ENCODE data around the gene SERPING1.

Gene SERPING1

GRCh38 chr11:57599381-57599780 lies 1.9 kb downstream of the SERPING1 start:
- no peak overlapping the region for H3K27ac ChIP-seq (ENCODE audit: low read length)
- no peak overlapping the region for H2AFZ ChIP-seq (ENCODE audit: low read length)
- H3K36me3 ChIP-seq (replicated peaks; ENCODE audit: insufficient read depth, low read length): no peaks in the 10 kb centered on the region
- H3K27me3 ChIP-seq (replicated peaks; ENCODE audit: insufficient read depth, low read length): no peaks in the 10 kb centered on the region
- H4K20me1 ChIP-seq (ENCODE audit: insufficient read depth, low read length): no peaks in the 10 kb centered on the region
- TF ChIP-seq EZH2phosphoT487 (IDR thresholded peaks at IDR 0.05; ENCODE audit: low read length) (no peak), EZH2 (optimal IDR thresholded peaks at IDR 0.05; ENCODE audit: low read depth, low read length) (no peak), CTCF (IDR thresholded peaks at IDR 0.05; ENCODE audit: low read length) (no peak)
- no peaks in the 10 kb centered on the region for H3K79me2 ChIP-seq (ENCODE audit: low read length)
- H3K4me2 ChIP-seq (ENCODE audit: low read depth, low read length): no peak overlapping the region
- no peak overlapping the region for H3K4me3 ChIP-seq (ENCODE audit: low read length)
- DNase-seq: no peak
- H3K4me1 ChIP-seq (ENCODE audit: low read length): no peaks in the 10 kb centered on the region
- H3K9ac ChIP-seq (ENCODE audit: low read length): no peak overlapping the region
- H3K9me3 ChIP-seq (replicated peaks; ENCODE audit: insufficient read depth, low read length): no peaks in the 10 kb centered on the region
- no peaks in the 10 kb centered on the region for H3F3A ChIP-seq (ENCODE audit: insufficient read depth, low read length)
- no peaks in the 10 kb centered on the region for H3K9me2 ChIP-seq (replicated peaks; ENCODE audit: insufficient read depth, low read length)

GRCh38 chr11:57601297-57601696 lies 3.8 kb downstream of the SERPING1 start:
- H4K20me1 ChIP-seq (ENCODE audit: insufficient read depth, low read length): no peaks in the 10 kb centered on the region
- H3K9me3 ChIP-seq (replicated peaks; ENCODE audit: insufficient read depth, low read length): no peaks in the 10 kb centered on the region
- no peak overlapping the region for H2AFZ ChIP-seq (ENCODE audit: low read length)
- H3K27me3 ChIP-seq (replicated peaks; ENCODE audit: insufficient read depth, low read length): no peaks in the 10 kb centered on the region
- no peak overlapping the region for H3K9ac ChIP-seq (ENCODE audit: low read length)
- no peaks in the 10 kb centered on the region for H3F3A ChIP-seq (ENCODE audit: insufficient read depth, low read length)
- no peaks in the 10 kb centered on the region for H3K79me2 ChIP-seq (ENCODE audit: low read length)
- H3K4me2 ChIP-seq (ENCODE audit: low read depth, low read length): no peak overlapping the region
- no peaks in the 10 kb centered on the region for H3K36me3 ChIP-seq (replicated peaks; ENCODE audit: insufficient read depth, low read length)
- TF ChIP-seq EZH2 (optimal IDR thresholded peaks at IDR 0.05; ENCODE audit: low read depth, low read length) (no peak), EZH2phosphoT487 (IDR thresholded peaks at IDR 0.05; ENCODE audit: low read length) (no peak), CTCF (IDR thresholded peaks at IDR 0.05; ENCODE audit: low read length) (no peak)
- H3K4me1 ChIP-seq (ENCODE audit: low read length): no peaks in the 10 kb centered on the region
- H3K27ac ChIP-seq (ENCODE audit: low read length): no peak overlapping the region
- no peak for DNase-seq
- no peaks in the 10 kb centered on the region for H3K9me2 ChIP-seq (replicated peaks; ENCODE audit: insufficient read depth, low read length)
- H3K4me3 ChIP-seq (ENCODE audit: low read length): no peak overlapping the region

DNA sequence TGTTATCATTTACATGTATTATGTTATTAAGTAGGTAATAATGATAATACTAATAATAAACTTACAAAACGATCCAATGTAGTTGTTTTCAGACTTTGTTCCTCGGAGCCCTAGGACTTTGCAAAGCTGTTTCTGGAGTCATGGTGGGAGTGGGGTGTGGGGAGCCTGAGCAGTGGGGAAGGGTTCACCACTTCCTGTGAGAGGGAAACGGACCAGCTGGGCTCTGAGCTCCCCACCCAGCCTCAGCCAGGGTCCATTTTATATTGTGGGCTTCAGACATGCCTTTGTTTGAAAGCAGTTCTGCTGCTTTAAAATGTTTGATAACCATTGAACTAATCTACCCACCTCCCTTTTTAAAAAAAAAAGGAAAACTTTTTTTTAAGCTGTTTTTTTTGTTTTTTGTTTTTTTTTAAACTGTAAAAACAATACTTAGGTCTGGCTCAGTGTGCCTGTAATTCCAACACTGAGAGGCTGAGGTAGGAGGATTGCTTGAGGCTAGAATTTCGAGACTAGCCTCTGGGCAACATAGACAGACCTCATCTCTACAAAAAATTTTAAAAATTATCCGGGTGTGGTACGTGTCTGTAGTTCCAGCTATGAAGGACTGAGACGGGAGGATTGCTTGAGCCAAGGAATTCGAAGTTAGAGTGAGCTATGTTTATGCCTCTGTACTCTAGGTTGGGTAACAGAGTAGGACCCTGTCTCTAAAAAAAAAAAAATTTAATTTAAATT lies 7.0 kb downstream of the SERPING1 start:
- Histone ChIP-seq H3K36me3 (replicated peaks; ENCODE audit: insufficient read depth, low read length) (no peaks in the 10 kb centered on the region), H3K9me2 (replicated peaks; ENCODE audit: insufficient read depth, low read length) (no peaks in the 10 kb centered on the region), H3K4me1 (ENCODE audit: low read length) (no peaks in the 10 kb centered on the region), H3K79me2 (ENCODE audit: low read length) (no peaks in the 10 kb centered on the region), H3K27me3 (replicated peaks; ENCODE audit: insufficient read depth, low read length) (no peaks in the 10 kb centered on the region), H3K9ac (ENCODE audit: low read length) (no peak overlapping the region), H3F3A (ENCODE audit: insufficient read depth, low read length) (no peaks in the 10 kb centered on the region), H4K20me1 (ENCODE audit: insufficient read depth, low read length) (no peaks in the 10 kb centered on the region), H3K27ac (ENCODE audit: low read length) (no peak overlapping the region), H2AFZ (ENCODE audit: low read length) (no peak overlapping the region), H3K4me2 (ENCODE audit: low read depth, low read length) (no peak overlapping the region), H3K4me3 (ENCODE audit: low read length) (no peak overlapping the region), H3K9me3 (replicated peaks; ENCODE audit: insufficient read depth, low read length) (no peaks in the 10 kb centered on the region)
- no peak for TF ChIP-seq EZH2phosphoT487 (IDR thresholded peaks at IDR 0.05; ENCODE audit: low read length)
- no peak for TF ChIP-seq CTCF (IDR thresholded peaks at IDR 0.05; ENCODE audit: low read length)
- TF ChIP-seq EZH2 (optimal IDR thresholded peaks at IDR 0.05; ENCODE audit: low read depth, low read length): no peak
- DNase-seq: no peak

All from MM.1S (cell line).